Colonic mucosa (tissue), 4 donors: ENCODE results near the gene DEPDC7. TPM values are rescaled to one million over a fixed set of nuclear protein-coding genes. Genes with fewer than 3 reads are reported as not detected.

Source experiments
- DNase-seq: peaks from one replicate; pipeline ENCODE4 v3.0.0-alpha.2; 2020
- H3K27ac ChIP-seq: fragments of 200-600 bp; one replicate; pipeline ENCODE4 v1.8.0; 2021
- H3K27me3 ChIP-seq: fragments of 200-600 bp; one replicate; pipeline ENCODE4 v1.8.0; 2021
- H3K36me3 ChIP-seq: fragments of 200-600 bp; one replicate; pipeline ENCODE4 v1.8.0; 2021
- H3K4me1 ChIP-seq: fragments of 200-600 bp; one replicate; pipeline ENCODE4 v1.8.0; 2021; ENCODE audit warnings: mild to moderate bottlenecking
- H3K4me3 ChIP-seq: fragments of 200-600 bp; one replicate; pipeline ENCODE4 v1.8.0; 2021
- H3K9ac ChIP-seq, 2 donors: one replicate each; pipeline ENCODE4 v1.7.0; 2013; ENCODE audit warnings: control low read depth in 2 of 2, low read depth in 2 of 2, low read length in 2 of 2
- H3K9me3 ChIP-seq: fragments of 200-600 bp; one replicate; pipeline ENCODE4 v1.8.0; 2021
- CTCF ChIP-seq: fragments of 200-600 bp; IDR thresholded peaks from one replicate; pipeline ENCODE4 v1.8.0; 2022; ENCODE audit warnings: antibody characterized with exemption, mild to moderate bottlenecking
- intact Hi-C: fragments of 100-400 bp; cut with DNase I; formaldehyde crosslinking; loops from one replicate; pipeline ENCODE4 v1.14.1; 2022
- total RNA-seq, 2 donors: library from RNA; stranded (reverse); fragmentation: NEBNext Ultra II Directional in 1 of 2; extraction: Animal tissue kit (Norgen Biotek cat#: 25700) in 1 of 2; gene quantifications; one replicate each; pipeline ENCODE4 v1.2.1, GENCODE V29; 2021
- donor health status: healthy.
- donor health status: DM: no; HTN: no; CAD: no.
- donor health status: DM: no; HTN: no; CAD: no.

DEPDC7 gene
- total RNA-seq, 2 donors from 2014 or later, result 6.1 to 7.5 TPM

GRCh38 chr11:33016654-33017053, 976 bp downstream of the DEPDC7 start:
- H3K27ac ChIP-seq, result no peak overlapping the region
- intact Hi-C loops, result no loop called here
- H3K4me1 ChIP-seq, result peaks cover 3% of the 10 kb centered on the region
- TF ChIP-seq CTCF, result no peak
- no peaks in the 10 kb centered on the region for H3K9me3 ChIP-seq
- H3K27me3 ChIP-seq, result no peaks in the 10 kb centered on the region
- H3K4me3 ChIP-seq, result peak overlapping the region; percentile 44
- peak overlapping the region in 1 of 2 donors; percentile 71 for H3K9ac ChIP-seq
- H3K36me3 ChIP-seq, result no peaks in the 10 kb centered on the region
- DNase-seq, result no peak

GRCh38 chr11:33017478-33017877, 1.8 kb downstream of the DEPDC7 start:
- H3K4me3 ChIP-seq, result no peak overlapping the region
- DNase-seq, result no peak
- no peak for TF ChIP-seq CTCF
- no peaks in the 10 kb centered on the region for H3K9me3 ChIP-seq
- H3K36me3 ChIP-seq, result no peaks in the 10 kb centered on the region
- H3K27me3 ChIP-seq, result no peaks in the 10 kb centered on the region
- H3K27ac ChIP-seq, result no peak overlapping the region
- H3K4me1 ChIP-seq, result peaks cover 3% of the 10 kb centered on the region
- H3K9ac ChIP-seq, result peak overlapping the region in 1 of 2 donors; percentile 38
- intact Hi-C loops, result no loop called here

- peaks cover 3% of the 10 kb centered on the region for H3K4me1 ChIP-seq
- H3K27ac ChIP-seq, result no peak overlapping the region
- H3K4me3 ChIP-seq, result no peak overlapping the region
- no peaks in the 10 kb centered on the region for H3K9me3 ChIP-seq
- intact Hi-C loops, result no loop called here
- H3K36me3 ChIP-seq, result no peaks in the 10 kb centered on the region
- H3K9ac ChIP-seq, result no peak overlapping the region
- no peak for DNase-seq
- H3K27me3 ChIP-seq, result no peaks in the 10 kb centered on the region
- no peak for TF ChIP-seq CTCF
These were observed 2.3 kb downstream of the DEPDC7 start for GRCh38 chr11:33017965-33018364.

- H3K4me3 ChIP-seq, result no peak overlapping the region
- intact Hi-C loops, result no loop called here
- no peak for TF ChIP-seq CTCF
These were observed 3.2 kb downstream of the DEPDC7 start for GRCh38 chr11:33018840-33019239.

GRCh38 chr11:33021501-33021900, 5.8 kb downstream of the DEPDC7 start:
- TF ChIP-seq CTCF, result no peak
- H3K4me1 ChIP-seq, result peaks cover 2% of the 10 kb centered on the region
- intact Hi-C loops, result no loop called here
- no peaks in the 10 kb centered on the region for H3K36me3 ChIP-seq
- no peak overlapping the region for H3K4me3 ChIP-seq
- H3K9ac ChIP-seq, result no peak overlapping the region
- H3K27ac ChIP-seq, result no peak overlapping the region
- no peaks in the 10 kb centered on the region for H3K9me3 ChIP-seq
- DNase-seq, result no peak
- H3K27me3 ChIP-seq, result no peaks in the 10 kb centered on the region

More at GRCh38 chr11:33018840-33019239, 3.2 kb downstream of the DEPDC7 start:
- no peak overlapping the region for H3K9ac ChIP-seq
- H3K9me3 ChIP-seq, result no peaks in the 10 kb centered on the region
- H3K27me3 ChIP-seq, result no peaks in the 10 kb centered on the region
- H3K36me3 ChIP-seq, result no peaks in the 10 kb centered on the region
- no peak overlapping the region for H3K27ac ChIP-seq
- DNase-seq, result no peak
- peaks cover 3% of the 10 kb centered on the region for H3K4me1 ChIP-seq

GRCh38 chr11:33021937-33022336, 6.3 kb downstream of the DEPDC7 start:
- intact Hi-C loops, result no loop called here
- Histone ChIP-seq H3K27me3 (no peaks in the 10 kb centered on the region), H3K27ac (no peak overlapping the region), H3K9me3 (no peaks in the 10 kb centered on the region), H3K36me3 (no peaks in the 10 kb centered on the region), H3K4me3 (no peak overlapping the region), H3K9ac (no peak overlapping the region), H3K4me1 (no peaks in the 10 kb centered on the region)
- no peak for TF ChIP-seq CTCF
- DNase-seq, result no peak
